HG03108 (cell line): ENCODE data around the gene WDR37.
"Not testable (repeated sequence)": the region's sequence is repeated elsewhere in the genome, so short reads cannot be mapped to it uniquely, and the experiment has no call there.

ENCODE experiments used
- ATAC-seq: cut with Tn5 transposase; IDR thresholded peaks from one replicate; pipeline ENCODE4 v1.9.1; 2021; ENCODE audit warnings: moderate library complexity; ENCODE audit not compliant: unreplicated experiment

WDR37 gene, protein sequence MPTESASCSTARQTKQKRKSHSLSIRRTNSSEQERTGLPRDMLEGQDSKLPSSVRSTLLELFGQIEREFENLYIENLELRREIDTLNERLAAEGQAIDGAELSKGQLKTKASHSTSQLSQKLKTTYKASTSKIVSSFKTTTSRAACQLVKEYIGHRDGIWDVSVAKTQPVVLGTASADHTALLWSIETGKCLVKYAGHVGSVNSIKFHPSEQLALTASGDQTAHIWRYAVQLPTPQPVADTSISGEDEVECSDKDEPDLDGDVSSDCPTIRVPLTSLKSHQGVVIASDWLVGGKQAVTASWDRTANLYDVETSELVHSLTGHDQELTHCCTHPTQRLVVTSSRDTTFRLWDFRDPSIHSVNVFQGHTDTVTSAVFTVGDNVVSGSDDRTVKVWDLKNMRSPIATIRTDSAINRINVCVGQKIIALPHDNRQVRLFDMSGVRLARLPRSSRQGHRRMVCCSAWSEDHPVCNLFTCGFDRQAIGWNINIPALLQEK

DNA sequence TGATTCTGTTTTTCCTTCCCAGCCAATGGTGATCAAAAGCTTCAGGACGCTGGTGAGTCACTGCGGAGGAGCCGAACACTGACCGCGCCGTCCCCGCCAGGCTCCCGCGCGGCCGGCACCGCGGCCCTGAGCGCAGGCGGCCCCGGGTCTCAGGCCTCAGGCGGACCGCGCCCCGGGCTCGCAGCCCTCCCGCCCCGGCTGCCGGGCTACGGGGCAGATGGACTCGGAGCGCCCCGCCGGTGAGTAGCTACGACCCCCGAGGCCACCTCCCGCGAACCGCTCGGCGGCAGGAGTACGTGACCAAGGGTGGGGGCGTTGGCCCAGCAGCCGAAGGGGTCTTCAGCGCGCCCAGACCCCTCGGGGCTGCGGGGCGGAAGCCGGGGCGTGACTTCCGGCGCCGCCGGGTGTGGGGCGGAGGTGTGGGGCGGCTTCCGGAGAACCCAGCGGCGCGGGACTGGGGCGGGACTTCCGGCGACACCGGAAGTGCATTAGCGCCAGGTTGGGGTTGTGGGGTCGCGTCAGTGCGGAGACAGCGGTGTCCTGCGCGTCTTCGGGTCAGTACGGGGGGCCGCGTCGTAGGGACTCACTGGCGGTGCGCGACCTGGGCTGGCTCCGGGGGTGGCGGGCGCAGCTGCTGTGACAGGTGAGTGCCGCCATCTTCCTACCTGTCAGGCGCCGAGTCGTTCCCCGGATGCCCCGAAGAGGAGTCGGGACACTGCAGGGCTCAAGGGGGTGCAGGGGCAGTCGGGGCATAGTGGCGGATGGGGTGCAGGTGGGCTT, at the start of gene WDR37:
WDR37 (plus strand) TSS at position 60 of the 780 bp plus-strand sequence. CDS start 15,771 bp downstream, outside the sequence.
- peak; percentile 87 for ATAC-seq

DNA sequence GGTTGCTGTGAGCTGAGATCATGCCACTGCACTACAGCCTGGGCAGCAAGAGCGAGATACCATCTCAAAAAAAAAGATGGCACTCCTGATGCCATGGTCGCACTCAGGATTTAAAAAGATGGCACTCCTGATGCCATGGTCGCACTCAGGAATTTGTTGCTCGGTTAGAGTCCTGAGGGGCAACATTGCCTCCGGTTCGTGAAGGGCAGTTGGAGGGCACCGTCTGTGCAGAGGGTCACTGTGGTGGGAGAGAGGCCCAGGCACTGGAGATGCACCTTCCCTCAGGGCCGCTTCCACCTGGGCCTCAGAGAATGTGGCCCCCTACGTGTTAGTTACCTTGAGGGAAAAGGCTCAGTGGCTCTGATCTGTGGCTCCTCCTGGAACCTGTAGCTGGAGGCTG, 49.6 kb upstream of the WDR37 start:
- no peak for ATAC-seq

DNA sequence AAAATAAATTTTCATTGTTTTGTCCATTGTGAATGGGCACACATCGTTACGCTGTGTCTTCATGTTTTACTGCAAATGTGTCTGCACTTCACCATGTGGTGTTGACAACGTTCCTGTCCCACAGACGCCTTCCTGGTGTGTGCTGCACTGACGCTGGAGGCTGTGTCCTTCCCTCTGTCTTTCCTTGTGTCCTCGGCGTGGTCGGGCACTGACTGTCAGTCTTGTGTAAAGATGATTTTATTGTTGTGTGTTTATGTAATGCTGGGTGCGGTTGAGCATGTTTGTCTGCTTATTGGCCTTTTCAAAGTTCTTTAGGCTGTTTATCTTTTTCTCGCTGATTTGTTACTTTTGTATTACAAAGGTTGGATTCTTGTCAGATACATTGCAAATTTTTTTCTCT, 48.6 kb upstream of the WDR37 start:
- ATAC-seq = no peak

DNA sequence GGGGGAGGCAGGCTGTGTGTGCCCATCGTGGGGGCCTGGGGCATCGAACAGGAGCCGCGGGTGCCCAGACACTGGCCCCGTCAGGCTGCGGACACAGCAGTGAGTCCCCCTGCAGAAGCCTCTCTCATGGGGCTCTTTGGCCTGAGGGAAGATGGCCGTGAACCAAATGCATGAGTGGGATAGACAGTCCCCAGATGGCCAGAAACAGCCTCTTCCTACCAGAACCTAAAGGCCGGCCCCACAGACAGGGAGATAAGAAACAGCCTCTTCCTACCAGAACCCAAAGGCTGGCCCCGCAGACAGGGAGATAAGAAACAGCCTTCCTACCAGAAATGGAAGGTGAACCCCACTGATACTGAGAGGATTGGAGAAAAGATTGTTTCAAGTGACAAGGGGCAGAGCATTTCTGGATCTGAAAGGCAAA, 47.1 kb upstream of the WDR37 start:
- no peak for ATAC-seq

DNA sequence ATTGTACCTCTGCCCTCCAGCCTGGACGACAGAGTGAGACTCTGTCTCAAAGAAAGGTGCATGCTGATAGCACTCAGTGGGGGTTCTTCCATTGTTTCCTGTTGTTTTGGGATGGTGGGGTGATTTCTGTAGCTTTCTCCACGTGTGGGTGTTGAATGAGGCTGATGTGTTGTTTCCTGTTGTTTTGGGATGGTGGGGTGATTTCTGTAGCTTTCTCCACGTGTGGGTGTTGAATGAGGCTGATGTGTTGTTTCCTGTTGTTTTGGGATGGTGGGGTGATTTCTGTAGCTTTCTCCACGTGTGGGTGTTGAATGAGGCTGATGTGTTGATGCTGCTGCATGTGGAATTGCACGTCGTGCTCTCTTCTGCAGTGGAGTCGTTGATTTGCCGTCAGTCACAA, 46.2 kb upstream of the WDR37 start:
- ATAC-seq = not testable (repeated sequence)

DNA sequence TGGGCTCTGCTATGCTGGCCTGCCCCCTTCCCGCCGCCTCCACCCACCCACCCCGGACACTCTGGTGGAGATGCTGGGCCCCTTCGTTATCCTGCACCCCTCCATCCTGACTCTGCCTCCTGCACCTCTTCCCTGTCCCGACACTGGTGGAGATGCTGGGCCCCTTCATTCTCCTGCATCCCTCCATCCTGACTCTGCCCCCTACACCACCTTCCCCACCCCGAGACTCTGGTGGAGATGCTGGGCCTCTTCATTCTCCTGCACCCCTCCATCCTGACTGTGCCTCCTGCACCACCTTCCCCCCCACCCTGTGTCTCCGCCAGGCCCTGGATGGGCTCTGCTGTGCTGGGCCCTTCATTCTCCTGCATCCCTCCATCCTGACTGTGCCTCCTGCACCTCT, 45.5 kb upstream of the WDR37 start:
- ATAC-seq = no peak

DNA sequence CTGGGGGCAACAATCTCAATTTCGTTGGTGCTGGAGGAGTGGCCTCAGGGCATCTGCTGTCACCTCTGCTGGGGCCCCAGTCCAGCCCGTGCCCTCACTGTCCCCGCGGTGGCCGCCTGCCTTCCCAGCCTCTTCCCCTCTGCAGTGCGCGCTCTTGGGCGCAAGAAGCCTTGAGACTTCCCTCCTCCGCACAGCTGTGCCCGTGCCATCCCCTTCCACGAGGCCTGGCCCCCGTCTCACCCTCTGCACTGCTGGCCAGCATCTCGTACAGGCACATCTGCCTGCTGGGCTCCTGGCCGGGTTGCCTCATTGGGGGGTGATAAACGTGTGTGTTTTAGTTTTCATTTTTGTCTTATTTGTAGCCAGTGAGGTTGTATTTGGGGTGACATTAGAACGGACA, 44.5 kb upstream of the WDR37 start:
- no peak for ATAC-seq

DNA sequence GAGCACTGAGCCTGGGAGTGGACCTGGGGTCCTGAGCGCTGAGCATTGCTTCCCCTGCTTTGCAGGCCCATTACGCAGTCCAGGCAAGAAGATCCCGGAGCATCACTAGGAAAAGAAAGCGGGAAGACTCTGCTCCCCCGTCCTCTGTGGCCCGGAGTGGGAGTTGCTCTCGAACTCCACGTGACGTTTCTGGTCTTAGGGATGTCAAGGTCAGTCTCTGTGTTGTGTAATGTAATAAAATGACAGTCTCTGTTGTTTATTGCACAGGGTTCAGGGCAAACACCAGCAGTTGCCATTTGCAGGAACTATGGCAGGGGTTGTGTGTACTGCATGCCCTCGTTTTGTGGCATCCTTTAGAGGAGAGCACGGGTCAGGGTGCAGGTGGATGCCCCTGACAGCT, 40.5 kb upstream of the WDR37 start:
- no peak for ATAC-seq

DNA sequence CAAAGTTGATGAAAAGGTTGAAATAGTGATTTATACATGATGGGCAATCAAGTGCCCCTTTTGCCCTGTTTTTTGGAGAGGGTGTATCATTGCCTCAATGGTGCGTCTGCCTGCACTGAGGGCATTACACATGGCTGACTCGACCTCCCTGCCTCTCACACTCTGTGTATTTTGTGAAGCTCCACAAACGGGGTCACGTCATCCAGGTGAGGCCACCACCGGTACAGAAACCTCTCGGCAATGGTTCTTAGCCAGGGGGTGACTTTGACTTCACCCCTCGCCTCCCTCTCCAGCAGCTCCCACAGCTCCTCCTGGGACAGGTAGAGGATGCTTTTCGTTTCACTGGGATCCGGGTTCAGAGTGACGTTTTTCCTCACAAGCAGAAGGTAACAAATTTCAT, 36.8 kb upstream of the WDR37 start:
- no peak for ATAC-seq

DNA sequence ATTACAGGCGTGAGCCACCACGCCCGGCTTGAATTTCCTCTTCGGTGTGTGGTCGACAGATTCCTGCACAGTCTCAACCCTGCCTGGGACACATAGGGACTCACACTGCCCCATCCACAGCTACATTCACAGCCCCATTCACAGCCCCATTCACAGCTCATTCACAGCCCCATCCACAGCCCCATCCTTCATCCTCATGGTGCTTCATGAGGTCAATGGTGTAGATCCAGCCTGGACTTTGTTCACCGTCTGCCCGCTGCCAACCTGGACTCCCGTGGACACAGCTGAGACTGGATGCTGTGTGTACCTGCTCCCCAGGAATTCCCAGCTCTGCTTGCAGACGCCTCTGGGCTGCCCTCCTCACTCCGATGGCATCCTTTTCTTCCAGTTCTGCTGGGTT, 35.7 kb upstream of the WDR37 start:
- ATAC-seq = no peak

DNA sequence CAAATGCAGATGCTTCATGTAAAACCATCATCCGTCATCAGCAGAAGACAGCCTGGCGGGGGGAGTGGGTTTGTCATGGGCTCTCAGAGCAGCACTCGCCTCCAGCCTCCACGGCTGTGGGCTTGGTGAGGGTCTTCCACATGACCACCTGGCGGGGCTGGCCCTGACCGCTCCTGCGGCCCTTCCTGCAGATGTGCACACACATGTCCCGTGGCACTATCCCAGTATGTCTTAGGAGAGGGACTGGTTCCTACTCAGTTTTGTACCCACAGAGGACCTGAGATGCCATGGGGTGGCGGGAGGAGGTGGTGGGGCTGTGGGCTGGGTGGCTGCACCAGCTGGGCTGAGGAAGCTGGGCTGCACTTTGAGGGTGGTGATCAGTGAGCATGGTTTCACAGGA, 35.2 kb upstream of the WDR37 start:
- ATAC-seq = no peak

DNA sequence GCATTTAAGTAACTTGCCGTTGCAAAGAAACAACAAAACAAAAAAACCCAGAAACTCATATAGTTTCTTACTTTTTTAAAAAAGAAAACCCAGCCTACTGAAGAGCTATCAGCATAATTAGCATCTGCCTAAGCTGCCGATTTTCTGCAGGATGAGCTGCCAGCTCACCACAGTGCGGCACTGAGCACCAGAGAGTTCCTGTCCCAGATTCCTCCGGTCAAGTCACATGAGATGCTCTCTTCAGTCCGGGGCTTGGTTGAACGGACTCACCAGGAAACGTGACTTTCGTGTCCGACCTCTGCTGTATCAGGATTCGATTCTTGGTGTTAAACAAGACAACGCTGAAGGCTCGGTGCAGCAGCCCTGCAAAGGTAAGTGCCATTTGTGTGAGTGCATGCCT, 33.8 kb upstream of the WDR37 start:
- no peak for ATAC-seq

DNA sequence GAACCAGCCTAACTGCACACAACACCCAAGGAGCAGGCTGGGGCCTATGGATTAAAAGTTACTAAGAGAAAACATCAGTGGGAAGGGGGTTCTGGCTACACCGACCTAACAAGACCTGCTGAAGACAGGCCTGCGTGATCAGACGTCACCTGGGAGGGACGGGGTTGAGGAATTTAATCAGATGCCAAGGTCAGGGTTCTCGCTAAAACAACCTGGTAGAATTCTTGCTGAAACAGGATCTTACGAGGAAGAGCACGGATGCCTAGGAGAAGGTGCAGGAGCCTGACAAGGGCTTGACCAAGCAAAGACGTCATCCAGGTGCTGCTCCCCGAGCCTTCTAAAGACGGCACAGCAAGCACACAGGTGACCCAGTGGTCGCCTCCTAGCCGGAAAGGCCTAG, 32.1 kb upstream of the WDR37 start:
- ATAC-seq = no peak

DNA sequence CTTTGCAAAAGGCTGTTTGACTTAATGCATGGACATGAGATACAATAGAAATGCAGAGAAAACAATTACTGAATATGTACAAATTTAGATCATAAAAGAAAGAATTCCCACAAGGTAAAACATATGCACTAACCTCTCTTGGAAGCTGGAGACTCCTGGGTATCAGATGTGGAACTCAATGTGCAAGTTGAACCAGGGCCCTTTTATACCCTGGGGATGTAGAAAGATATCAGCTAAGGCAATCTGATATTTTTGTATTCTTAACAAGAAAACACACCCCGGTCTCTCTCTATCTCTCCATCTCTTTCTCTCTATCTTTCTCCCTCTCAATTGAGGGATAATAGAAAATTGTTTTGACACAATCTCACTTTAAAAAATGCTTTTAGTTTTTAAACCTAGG, 30.5 kb upstream of the WDR37 start, which contains the start of gene IDI2:
IDI2 (minus strand) TSS at position 177 of the 400 bp plus-strand sequence. CDS start 1,136 bp downstream, outside the sequence.
- no peak for ATAC-seq

DNA sequence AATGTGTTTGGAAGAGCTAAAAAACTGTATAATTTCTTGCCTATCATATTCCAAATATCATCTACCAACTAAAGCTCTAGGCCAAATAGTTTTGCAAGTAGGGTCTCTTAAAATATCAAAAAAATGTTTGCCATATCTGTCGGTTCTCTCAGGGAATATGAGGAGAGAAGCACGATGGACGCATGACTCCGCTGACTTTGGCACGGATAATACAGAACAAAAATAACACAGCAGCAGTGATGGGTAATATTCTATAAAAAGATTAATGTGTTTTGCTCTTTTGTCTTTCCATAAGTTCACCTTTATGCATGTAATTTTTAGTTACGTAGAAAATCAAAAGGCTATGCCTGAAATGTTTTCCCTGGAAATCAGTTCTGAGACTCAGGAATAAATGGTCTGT, 29.6 kb upstream of the WDR37 start:
- ATAC-seq = no peak

DNA sequence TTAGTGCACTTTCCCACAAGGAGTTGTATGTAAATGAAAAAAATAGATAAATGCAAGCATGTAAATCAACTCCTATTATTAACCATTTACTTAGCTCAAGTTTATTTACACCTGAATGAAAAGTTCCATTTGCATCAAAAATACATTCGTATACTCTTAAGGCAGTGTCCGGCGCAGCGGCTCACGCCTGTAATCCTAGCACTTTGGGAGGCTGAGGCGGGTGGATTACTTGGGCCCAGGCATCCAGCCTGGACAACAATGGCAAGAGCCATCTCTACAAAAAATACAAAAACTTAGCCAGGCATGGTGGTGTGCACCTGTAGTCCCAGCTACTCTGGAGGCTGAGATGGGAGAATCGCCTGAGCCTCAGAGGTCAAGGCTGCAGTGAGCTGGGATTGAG, 26.3 kb upstream of the WDR37 start:
- no peak for ATAC-seq

DNA sequence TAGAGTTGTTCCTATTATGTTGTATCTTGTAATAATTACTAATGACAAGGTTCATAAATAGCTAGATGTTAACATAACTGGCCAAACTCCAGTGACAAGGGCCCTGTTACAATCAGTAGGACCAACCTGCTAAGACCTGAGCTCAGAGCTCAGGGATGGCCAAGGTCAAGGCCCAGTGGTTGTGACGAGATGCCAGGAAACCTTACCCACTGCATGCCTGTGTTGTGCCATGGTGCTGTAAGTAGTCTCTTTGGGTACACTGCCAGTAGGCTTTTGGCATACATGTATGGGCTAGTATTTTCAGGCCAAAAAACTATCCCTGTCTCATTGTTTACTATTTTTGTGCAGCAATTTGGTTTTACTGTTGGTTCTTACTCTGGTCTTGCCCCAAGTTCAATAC, 22.6 kb upstream of the WDR37 start:
- no peak for ATAC-seq

DNA sequence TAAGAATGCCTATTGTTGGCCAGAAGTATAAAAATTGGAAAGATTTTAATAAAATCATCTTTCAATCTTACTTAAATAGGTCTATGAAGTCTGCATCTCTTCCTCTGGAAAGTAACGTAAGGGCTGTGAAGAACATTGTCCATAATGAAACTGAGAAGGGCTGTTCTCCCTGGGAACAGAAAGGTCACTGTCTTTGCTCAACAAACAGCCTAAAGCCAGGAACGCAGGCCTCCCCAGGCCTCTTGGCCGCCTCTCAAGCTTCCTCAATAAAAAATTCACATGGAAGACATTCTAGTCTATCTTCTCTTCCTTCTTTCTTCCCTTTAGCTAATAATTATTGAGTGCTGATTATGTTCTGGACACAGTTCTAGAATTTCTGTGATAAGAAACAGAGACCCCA, 21.4 kb upstream of the WDR37 start:
- ATAC-seq = no peak

DNA sequence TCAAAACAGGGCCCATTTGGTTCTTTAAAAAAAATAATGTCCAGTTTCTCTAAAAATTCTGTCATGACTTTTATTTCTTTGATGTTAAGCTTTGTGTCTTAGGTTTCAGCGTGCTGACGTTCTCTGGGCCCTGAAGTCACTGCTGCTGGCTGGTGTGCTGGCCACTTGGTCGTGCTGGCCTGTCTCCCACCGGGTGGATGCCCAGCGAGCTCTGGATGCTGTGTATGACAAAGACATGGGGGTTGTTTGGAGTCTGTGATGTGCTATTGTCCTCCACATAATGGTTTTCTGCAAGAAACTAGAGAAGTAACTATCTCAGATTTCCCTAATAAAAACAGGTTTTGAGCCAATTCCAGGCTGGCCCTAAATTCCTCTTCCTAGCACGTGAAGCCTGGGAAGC, 21.0 kb upstream of the WDR37 start:
- ATAC-seq = no peak

DNA sequence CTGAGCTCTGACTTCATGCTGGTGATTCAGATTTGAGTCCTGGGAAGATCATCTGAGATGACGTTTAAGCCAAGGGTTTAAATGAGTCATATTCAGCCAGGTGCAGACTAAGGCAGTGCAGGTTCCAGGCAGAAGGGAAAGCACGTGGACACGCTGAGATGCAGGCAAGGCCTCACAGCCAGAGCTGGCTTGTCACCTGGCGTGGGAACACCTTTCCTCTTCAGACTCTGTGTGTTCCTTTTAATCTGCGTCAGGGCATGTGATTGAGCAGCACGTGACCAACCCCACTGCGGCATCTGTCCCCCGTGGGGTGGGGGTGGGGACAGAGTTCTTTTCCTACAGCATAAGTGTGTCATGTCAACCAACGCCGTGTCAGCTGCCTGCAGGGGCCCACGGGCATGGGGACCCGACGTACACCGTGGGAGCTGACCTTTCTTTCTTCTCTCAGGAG, 19.8 kb upstream of the WDR37 start:
- peak; percentile 64 for ATAC-seq

DNA sequence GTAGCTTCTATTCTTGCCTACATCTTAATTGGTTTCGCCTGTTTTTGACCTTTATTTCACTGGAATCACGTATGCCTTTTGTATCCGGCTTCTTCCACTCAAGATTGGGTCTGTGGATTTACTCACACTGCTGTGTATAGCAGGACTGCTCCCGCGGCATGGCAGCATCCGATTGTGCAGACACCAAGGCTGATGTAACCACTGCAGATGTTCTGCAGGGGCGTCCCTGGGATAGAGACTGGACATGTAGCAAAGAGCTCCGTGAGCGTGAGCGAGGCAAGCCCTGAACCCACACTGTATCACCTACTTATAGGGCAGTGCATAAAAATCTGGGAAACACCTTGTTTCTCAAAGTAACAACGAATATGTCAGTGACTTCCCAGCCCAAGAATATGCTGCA, 19.1 kb upstream of the WDR37 start:
- no peak for ATAC-seq

DNA sequence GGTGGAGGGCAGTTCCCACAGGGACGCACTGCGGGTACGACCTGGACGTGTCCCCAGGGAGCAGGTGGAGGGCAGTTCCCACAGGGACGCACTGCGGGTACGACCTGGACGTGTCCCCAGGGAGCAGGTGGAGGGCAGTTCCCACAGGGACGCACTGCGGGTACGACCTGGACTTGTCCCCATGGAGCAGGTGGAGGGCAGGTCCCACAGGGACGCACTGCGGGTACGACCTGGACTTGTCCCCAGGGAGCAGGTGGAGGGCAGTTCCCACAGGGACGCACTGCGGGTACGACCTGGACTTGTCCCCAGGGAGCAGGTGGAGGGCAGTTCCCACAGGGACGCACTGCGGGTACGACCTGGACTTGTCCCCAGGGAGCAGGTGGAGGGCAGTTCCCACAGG, 17.4 kb upstream of the WDR37 start:
- ATAC-seq = not testable (repeated sequence)
